Esophagus squamous epithelium (tissue), 4 donors: Measurements from ENCODE around the gene GBE1.

Experiments
- CTCF ChIP-seq, 6 experiments: fragments of 450-650 bp in 4 of 6; fragments of 200-600 bp in 2 of 6; sonication (generic) in 2 of 6; IDR thresholded peaks; one replicate each; pipeline ENCODE4 v1.5.1; 2016 to 2019; ENCODE audit warnings: antibody characterized with exemption in 6 of 6, mild to moderate bottlenecking in 4 of 6, moderate library complexity in 4 of 6
- POLR2A ChIP-seq, 4 donors: fragments of 450-650 bp; IDR thresholded peaks; one replicate each; pipeline ENCODE4 v1.6.1; 2017; ENCODE audit warnings: antibody characterized with exemption in 4 of 4, mild to moderate bottlenecking in 4 of 4, moderate library complexity in 3 of 4

GRCh38 chr3:81513591-81513990 is 247.9 kb downstream of the GBE1 start:
- TF ChIP-seq CTCF (IDR thresholded peaks at IDR 0.05) = no peak
- TF ChIP-seq POLR2A (IDR thresholded peaks at IDR 0.05) = no peak
